ENCODE measurements around the gene CEP131. TPM values are rescaled to one million over a fixed set of nuclear protein-coding genes. Genes with fewer than 3 reads are reported as not detected.

Gene CEP131
- 21.0 and 35.3 TPM in 2 replicates for polyA plus RNA-seq (2014; cell fraction: cytosol; rRNA removed)
- 115 and 119 TPM in 2 replicates for polyA plus RNA-seq (2014; cell fraction: nucleus; rRNA removed)

GRCh38 chr17:81222906-81223761 is at the start of gene CEP131:
Gene CEP131 (minus strand): TSS chr17:81222965. CDS start chr17:81220056, 2,909 bp downstream.
- DNase-seq (ENCODE audit: low spot score), result peak; percentile 99

DNA sequence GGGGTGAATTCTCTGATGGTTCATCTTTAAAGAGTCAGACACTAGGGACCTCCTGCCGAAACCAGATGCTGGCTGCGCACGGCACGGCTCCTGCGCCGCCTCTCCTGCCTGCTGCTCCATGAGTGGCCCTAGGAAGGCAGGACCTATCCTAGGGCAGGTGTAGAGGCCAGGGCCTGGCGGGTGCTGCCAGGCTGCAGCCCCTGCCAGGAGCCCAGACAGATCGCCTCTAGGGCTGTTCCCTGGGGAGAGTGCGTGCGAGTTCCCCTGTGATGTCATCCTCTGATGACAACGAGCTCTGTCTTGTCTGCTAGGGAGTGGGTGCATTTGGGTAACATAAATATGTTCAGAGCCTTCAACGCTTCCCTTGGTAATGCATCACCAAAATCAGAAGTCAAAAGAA is 48.5 kb upstream of the CEP131 start:
- DNase-seq (ENCODE audit: low spot score), result no peak

DNA sequence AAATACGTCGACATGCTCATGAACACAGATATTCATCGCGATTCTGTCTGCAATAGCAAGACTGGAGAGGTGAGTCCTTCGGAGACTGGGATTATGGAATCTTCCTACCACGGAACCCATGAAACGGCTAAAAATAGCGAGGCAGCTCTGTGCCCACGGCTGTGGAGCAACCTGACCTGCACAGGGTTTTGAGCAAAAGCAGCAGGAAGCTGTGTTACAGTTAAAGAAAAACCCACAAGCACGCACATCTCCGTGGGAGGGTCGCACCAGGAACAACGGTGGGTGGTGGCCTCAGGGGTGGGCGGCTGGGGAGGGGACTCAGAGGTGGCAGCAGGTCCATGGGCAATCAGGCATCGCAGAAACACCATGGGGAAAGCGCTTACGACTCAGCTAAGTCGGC is 47.5 kb upstream of the CEP131 start:
- DNase-seq (ENCODE audit: low spot score), result no peak

DNA sequence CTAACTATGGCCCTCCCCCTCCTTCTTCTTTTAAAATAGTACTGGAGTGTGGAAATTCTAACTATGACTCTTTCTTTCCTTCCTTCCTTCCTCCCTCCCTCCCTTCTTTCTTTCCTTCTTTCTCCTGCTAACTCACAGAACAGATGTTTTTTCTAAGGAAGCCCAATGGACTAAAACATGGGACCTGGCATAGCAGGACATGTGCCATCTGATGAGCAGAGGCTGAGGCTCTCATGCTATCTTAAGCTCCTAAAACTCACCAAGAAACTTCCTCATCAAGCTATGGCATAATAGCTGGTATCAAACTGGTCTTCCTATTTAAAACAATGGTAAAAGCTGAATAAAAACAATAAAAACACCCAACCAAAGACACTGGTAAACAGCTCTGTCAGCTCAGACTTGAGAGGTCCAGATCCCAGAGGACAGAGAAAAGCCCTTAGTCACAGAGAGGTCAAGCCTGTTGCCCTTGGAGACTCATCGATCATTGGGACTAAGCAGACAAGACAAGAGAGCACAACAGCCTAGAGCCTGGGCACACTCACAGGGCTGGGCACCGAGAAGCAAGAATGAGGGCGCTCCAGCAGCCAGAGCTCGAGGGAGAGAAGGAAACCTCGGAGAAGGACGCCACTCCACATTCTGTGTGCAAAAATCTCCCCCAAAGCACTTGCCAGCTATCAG is 44.8 kb upstream of the CEP131 start:
- no peak for DNase-seq (ENCODE audit: low spot score)

DNA sequence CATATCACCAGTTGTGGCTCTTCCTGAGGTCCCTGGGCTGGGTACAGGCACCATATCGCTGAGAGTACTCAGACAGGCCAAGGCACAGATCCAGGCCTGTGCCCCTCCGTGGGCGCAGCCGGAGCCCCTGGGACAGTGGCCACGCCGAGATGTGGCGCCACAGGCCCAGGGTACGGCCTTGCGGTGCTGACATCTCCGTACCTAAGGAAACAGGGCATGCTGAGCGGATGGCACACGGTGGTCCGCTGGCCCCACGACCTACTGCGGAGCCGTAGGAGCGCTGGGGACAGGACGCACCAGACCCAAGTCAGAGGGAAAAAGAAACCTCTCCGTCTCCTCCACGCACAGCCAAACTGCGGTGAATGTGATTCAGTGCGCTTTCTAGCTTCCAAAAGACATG is 42.8 kb upstream of the CEP131 start:
- DNase-seq (ENCODE audit: low spot score), result no peak

DNA sequence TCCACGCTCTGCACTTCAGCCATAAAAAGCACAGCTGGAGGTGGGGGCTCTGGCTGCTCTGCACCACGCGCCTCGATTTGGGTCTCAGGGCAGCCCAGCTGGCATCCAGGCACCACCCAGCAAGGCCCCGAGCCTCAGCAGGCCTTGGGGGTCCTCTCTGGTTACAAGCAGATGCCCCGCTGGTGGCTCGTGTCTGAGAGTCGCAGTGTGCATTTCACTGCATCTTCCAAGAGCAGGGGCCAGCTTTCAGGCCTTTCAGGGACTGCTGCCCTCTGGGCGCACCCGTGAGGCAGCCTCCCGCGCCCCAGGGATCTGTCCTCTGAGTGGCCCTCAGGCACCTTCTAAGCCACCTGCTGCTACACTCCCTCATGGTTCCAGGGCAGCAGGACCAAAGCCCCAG is 41.9 kb upstream of the CEP131 start:
- DNase-seq (ENCODE audit: low spot score), result no peak

- DNase-seq (ENCODE audit: low spot score), result no peak
Observed at GRCh38 chr17:81263371-81264181, 40.8 kb upstream of the CEP131 start.

DNA sequence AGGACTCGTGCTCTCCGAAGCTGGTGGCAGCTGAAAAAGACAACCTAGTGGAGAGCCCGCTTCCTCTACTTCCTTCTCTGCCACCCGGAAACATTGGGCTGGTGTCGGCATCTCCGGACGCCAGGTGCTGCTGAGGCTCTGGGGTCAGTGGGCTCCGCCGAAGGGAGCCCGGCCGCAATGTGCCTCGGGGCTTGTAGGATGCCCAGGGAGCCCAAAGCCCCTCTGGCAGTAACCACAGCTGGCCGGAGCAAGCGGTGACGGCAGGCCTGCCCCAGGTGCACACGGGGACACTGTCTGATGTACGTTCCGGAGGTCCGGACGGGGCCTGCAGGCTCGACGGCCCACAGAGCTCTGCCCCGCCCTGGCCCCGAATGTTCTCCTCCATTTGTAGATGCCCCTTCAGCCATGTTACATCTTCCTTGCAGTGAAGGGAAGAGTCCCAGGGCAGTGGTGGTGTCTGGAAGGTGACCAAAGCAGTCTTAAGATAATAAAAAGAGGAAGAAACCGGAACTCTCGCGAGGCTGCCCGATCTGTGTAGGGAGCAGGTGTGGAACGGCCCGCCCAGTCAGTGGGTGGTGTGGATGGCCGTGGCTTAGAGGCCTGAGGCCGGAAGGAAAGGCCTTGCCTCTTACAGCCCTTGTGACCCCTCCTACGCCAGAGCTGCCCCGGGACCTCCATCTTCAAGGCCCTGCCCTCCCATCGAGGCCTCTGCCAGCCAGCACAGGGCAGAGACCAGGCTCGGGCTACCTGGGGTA is 39.0 kb upstream of the CEP131 start:
- no peak for DNase-seq (ENCODE audit: low spot score)

GRCh38 chr17:81261096-81261495 is 38.3 kb upstream of the CEP131 start:
- DNase-seq (ENCODE audit: low spot score), result no peak

GRCh38 chr17:81260641-81261040 is 37.9 kb upstream of the CEP131 start:
- no peak for DNase-seq (ENCODE audit: low spot score)

DNA sequence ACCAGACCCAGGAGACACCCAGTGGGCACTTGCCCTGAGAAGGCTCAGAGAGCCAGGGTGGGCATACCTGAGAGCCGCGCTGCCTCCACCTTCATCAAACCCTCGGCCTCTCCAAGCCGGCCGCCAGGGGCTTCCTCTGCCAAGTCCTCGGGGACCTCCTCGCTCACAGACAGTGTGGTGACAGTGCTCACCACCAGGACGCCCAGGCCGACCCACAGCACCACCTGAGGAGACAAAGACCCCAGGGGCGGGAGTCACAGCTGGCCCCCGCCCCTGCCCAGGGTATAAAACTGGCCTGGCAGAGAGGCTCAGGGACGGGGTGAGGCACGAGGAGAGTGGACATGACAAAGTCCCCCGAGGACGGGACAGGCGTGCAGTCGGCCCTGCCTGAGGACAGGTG is 37.4 kb upstream of the CEP131 start:
- DNase-seq (ENCODE audit: low spot score), result no peak

- DNase-seq (ENCODE audit: low spot score), result no peak
Observed at GRCh38 chr17:81259058-81259605, 36.4 kb upstream of the CEP131 start.

DNA sequence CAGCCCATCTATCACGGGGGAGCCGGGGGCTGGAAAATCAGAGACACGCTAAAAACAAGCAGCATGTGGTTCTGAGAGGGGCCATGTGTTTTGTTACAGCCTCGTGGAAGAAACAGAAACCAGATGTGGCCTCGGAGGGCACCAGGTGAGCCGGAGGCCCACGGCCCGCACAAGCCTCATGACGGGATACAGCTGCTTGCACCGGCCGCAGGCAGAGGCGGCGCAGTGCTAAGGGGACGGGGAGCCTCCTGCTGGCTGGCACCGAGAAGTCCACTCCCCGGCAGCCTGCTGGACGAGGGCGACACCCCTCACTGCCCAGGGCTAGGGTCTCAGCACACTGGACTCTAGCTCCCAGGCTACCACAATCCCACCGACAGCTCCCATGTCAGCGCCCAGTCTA is 35.5 kb upstream of the CEP131 start:
- DNase-seq (ENCODE audit: low spot score), result peak; percentile 81

DNA sequence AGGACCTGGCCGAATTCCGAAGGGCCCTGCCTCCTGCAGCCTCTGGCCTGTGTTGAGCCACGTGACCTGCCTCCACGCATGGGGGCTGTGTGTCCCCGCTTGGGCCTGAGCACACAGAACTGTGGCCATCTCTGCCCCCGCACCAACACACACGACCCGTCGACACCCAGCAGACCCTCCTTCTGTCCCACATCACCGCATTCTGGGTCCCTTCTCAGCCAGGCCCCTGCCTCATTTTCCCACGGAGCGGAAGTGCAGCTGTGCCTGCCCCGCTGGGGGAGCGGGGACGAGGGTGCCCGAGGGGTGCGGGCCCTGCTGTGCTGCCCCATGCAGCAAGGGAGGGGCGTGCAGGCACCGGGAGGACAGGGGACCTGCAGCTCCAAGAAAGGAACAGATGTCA is 34.8 kb upstream of the CEP131 start:
- DNase-seq (ENCODE audit: low spot score), result no peak

DNA sequence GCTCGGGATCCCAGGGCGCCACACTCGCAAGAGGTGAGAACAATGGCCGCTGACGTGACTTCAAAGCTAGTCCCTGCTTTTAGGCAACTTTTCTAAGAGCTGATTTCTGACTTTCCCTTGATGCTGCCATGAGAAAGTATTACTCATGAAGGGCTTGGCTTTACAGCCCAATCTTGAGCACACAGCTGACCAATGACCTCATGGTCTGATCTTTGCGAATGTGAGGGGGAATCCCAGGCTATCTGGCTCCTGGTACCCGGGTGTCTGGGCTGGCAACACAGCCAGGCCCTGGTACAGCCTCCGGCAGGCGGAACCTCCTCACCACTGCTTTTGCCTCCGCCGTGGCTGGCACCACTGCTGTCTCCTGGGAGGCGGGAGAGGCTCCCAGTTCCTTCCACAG is 33.9 kb upstream of the CEP131 start:
- DNase-seq (ENCODE audit: low spot score), result no peak

DNA sequence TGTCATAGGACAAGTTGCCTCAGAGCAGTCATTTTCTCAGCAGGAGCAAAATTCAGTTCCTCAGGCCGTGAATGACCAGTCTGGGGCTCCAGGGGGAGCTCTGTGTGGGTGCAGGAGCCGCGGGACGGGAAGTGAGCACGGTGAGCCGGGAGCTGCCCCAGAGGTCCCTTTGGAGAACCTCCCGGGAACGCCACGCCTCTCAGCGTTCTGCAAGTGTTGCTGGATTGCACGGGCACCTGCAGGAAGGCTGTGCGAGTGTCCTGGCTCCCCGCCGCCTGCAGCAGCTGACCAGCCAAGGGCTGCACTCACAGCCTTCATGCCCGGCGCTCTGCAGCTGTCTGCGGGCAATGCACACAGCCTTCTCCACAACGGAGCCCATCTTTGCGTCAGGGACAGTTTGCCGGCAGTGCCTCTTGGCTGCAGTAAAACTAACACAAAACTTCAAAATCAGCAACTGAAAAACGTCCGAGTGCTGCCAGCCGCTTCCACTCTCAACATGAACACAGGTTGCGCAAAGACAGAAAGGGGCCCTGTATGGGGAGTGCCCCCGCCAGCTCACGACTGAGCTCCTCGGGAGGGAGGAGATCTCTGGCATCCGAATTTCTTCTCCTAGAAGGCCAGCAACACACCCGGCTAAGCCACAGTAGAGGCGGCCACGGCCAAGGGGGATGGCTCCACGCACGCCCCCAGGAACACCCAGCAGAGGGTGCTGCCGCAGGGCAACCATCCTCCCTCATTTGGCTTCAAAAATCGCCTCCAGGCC is 32.4 kb upstream of the CEP131 start:
- peak; percentile 82 for DNase-seq (ENCODE audit: low spot score)

- peak; percentile 65 for DNase-seq (ENCODE audit: low spot score)
Observed at GRCh38 chr17:81253358-81254131, 30.8 kb upstream of the CEP131 start.

DNA sequence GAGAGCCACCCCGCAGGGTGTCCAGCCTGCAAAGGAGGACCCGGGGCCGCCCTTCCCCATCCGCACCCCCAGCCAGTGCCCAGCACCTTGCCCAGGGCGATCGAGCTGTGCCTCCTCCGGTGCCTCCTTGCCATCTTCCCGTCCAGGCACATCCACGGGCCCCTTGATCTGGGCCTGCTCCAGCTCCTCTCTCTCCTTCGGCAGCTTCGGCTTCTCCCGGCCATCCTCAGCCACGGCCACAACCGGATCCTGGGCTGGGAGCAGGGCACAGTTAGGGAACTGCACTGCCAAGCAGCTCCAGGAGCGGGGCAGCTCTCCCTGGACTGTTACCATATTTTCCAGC is 30.2 kb upstream of the CEP131 start:
- no peak for DNase-seq (ENCODE audit: low spot score)

GRCh38 chr17:81252326-81252986 is 29.7 kb upstream of the CEP131 start:
- DNase-seq (ENCODE audit: low spot score), result peak; percentile 60
